DMS53 (cell line): Measurements from ENCODE around the gene ZNF358.
A peak's percentile ranks its signal among the peaks of the same experiment; 100 is the strongest.
"Not testable (repeated sequence)": the region's sequence is repeated elsewhere in the genome, so short reads cannot be mapped to it uniquely, and the experiment has no call there.

Experiments used
- DNase-seq: peaks from one replicate; lab custom pipeline; 2025; lab: John Stamatoyannopoulos, UW

The ZNF358 gene

DNA sequence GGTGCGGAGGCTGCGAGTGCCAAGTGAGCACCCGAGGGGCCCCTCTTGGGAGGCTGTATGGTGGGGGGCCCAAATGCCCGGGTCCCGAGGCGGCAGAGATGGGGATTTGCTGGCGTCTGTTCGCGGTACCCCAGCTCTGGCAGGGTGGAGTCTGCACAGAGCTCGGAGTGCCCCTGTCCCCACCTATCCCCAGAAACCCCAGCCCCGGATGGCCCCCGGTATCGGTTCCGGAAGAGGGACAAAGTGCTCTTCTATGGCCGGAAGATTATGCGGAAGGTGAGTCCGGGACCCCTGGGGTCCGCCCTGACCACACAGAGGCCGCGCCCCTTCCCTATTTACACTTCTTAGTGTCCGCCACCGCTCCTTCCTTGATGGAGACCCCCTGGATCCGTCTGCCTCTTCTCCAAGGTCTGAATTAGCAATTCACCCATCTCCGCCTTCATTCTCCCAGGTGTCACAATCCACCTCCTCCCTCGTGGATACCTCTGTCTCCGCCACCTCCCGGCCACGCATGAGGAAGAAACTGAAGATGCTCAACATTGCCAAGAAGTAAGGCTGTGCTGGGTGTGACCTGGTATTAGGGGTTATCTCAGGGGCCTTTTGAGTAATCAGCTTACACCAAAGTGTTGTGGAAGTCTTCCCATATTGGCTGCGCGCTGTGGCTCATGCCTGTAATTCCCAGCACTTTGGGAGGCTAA lies 20.2 kb downstream of the ZNF358 start:
- DNase-seq, result no peak

DNA sequence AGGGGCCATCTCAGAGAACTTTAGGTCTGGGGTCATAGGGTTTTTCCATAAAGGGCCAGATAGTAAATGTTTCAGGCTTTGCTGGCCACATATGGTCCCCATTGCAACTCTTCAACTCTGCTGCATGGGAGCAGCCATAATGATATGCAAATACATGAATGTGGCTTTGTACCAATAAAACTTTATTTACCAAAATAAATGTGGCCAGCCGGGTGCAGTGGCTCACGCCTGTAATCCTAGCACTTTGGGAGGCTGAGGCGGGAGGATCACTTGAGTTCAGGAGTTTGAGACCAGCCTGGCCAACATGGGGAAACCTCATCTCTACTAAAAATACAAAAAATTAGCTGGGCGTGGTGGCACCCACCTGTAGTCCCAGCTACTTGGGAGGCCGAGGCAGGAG lies 23.1 kb downstream of the ZNF358 start:
- not testable (repeated sequence) for DNase-seq

DNA sequence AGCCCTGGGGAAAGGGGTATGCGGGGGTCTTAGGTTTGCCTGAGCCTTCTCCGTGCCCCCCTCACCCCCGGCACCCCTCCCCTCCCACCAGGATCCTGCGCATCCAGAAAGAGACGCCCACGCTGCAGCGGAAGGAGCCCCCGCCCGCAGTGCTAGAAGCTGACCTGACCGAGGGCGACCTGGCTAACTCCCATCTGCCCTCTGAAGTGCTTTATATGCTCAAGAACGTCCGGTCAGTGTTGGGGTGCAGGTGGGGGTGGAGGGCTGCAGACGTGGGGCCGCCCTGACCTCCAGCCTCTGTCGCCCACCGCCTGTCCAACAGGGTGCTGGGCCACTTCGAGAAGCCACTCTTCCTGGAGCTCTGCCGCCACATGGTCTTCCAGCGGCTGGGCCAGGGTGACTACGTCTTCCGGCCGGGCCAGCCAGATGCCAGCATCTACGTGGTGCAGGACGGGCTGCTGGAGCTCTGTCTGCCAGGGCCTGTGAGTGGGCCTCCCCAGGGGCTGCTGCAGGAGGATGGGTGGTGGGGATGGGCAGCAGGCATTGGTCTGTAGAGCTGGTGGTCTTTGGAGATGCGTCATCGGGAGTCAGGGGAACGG lies 24.0 kb downstream of the ZNF358 start:
- no peak for DNase-seq

DNA sequence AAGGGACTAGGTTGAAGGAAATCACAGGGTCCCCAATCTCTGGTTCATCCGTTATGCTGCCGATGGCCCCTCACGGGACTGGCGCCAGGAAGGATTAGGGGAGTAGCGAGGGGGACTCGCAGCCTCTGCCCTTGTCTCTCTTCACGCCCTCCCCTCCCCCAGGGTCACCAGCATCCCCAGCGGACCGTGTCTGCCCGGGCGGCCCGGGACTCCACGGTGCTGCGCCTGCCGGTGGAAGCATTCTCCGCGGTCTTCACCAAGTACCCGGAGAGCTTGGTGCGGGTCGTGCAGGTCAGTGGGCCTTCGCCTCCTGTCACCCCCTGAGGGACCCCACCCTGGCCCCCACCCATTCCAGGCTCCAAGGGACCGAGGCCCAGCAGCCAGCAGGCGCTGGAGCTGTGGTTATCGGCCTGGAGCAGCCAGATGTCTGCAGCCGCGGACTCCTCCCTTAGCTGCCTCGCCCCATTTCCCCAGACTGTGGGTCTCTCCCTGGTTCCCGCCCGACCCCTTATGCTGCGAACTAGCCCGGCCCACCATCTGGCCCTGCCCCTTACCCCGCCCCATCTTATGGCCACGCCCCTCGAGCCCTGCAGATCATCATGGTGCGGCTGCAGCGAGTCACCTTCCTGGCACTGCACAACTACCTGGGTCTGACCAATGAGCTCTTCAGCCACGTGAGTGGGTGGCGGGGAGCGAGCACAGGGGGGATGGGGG lies 25.0 kb downstream of the ZNF358 start:
- DNase-seq, result no peak

DNA sequence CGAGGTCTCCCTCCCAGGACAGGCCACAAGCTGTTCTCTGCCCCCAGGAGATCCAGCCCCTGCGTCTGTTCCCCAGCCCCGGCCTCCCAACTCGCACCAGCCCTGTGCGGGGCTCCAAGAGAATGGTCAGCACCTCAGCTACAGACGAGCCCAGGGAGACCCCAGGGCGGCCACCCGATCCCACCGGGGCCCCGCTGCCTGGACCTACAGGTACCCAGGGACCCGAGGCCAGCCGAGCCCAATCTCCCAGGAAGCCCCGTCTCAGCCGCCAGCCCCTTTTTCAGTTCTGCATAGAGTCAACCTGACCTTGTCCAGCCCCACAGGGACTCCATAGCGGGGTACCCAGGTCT lies 25.5 kb downstream of the ZNF358 start:
- DNase-seq, result no peak

DNA sequence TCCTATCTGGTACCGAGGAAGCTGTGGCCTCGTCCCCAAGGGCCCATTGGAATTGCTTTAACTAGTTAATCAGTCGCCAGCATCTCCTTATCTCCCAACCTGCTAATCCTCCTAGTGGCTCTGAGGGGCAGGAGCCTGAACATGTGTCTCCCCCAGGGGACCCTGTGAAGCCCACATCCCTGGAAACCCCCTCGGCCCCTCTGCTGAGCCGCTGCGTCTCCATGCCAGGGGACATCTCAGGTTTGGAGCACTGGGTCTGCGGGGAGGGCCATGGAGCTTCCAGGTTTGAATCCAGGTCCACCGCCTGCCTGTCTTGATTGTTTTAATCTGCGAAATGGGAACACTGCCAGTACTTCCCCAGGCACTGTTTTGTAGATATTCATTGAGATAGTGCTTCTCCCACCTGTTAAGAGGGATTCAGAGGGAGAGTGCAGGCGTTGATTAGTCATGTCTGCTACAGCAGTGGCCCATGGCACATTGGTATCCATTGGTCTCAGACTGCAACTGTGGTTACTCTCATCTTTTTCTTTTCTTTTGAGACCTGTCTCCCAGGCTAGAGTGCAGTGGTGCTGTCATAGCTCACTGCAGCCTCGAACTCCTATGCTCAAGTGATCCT lies 26.0 kb downstream of the ZNF358 start:
- no peak for DNase-seq

DNA sequence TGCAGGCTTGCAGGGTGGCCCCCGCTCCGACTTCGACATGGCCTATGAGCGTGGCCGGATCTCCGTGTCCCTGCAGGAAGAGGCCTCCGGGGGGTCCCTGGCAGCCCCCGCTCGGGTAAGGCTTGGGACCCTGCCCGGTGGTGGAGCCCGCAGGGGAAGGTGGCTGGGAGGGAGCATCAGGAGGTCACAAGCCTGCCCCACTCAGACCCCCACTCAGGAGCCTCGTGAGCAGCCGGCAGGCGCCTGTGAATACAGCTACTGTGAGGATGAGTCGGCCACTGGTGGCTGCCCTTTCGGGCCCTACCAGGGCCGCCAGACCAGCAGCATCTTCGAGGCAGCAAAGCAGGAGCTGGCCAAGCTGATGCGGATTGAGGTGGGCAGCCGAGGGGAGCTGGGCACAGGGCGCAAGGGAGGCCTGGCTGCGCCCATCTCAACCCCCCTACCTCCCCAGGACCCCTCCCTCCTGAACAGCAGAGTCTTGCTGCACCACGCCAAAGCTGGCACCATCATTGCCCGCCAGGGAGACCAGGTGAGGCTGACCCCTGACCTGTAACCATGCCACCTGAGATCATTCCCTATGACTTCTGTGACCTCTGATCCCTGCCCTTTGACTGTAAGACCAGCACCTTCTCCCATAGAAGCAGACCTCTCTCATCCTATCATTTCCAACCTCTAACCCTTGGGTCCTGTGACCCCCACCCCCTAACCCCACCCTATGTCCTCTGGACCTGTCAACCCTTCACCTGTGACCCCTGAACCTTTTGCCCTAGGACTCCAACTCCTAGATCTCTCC lies 26.8 kb downstream of the ZNF358 start:
- DNase-seq, result no peak

DNA sequence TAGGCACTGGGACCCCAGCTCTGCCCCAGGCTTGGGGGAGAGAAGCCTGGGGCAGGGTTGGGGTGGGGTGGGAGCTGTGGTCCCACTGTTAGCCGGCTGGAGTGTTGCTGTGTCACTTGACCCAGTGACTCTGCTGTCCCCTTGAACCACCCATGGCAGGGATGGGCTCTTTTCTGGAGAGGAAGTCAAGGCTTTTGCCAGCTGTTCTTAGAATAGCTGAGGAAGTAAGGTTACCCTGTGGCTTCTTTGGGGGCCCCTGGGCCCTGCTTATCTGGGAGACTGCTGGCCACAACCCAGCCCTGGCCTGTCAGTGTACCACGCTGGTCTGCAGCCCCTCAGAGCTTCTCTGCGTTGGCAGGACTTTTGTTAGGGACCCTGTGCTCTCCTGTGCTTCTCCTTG lies 28.7 kb downstream of the ZNF358 start:
- no peak for DNase-seq

DNA sequence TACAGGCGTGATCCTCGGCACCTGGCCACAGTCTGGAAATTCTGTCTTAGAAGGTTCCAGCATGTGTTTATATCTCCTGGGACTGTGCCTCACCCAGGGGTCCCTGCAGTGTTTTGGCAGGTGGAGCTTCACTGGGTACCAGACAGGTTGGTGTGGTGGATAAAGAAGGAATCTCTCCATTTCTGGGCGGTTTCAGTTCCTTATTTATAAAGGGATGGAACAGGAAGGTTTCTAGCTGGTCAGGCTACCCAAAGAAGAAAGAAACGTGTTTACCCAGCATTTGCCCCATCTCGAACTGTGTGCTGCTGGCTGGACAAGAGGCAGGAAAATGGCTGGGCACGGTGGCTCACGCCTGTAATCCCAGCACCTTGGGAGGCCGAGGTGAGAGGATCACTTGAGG lies 29.4 kb downstream of the ZNF358 start:
- DNase-seq, result no peak

DNA sequence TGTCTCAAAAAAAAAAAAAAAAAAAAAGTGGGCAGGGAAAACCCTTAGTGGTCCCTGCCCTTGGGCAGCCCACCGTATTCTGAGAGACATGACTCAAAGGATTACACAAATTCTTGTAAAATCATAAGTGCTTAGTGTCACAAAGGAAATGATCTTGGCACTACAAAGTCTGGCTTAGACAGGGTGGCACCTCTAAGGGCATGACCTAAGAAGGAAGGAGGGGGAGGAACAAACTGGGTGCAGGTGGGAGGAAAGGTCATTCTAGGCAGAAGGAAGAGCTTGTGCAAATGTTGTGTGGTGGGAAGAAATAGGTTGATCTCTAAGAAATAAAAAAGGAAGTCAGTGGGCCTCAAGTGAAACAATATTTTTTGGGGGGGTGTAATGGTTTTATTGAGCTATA lies 30.0 kb downstream of the ZNF358 start:
- no peak for DNase-seq

DNA sequence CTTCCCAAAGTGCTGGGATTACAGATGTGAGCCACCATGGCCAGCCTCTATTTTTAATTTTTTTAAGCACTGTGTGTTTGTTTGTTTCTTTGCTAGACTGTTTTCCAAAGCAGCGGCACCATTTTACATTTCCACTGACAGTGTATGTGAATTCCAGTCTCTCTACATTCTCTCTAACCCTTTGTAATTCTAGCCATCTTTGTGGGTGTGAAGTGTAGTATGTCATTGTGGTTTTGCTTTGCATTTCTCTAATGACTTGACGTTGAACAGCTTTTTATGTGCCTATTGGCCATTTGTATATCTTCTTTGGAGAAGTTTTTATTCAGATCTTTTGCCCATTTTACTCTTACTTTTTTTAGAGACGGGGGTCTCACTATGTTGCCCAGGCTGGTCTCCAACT lies 31.3 kb downstream of the ZNF358 start:
- DNase-seq, result no peak

DNA sequence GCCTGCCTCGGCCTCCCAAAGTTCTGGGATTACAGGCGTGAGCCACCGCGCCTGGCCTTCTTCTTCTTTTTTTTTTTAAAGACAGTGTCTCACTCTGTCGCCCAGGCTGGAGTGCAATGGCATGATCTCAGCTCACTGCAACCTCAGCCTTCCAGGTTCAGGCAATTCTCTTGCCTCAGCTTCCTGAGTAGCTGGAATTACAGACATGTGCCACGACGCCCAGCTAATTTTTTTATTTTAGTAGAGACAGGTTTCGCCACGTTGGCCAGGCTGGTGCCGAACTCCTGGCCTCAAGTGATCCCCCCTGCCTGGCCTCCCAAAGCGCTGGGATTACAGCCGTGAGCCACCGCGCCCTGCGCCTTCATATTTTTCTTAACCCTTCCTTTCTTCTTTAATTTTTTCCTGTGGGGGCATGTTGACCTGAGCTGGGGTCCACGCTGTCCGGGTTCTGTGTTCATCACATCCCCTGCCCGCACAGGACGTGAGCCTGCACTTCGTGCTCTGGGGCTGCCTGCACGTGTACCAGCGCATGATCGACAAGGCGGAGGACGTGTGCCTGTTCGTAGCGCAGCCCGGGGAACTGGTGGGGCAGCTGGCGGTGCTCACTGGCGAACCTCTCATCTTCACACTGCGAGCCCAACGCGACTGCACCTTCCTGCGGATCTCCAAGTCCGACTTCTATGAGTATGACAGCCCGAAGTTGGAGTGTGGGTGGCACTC lies 33.7 kb downstream of the ZNF358 start:
- DNase-seq, result no peak

DNA sequence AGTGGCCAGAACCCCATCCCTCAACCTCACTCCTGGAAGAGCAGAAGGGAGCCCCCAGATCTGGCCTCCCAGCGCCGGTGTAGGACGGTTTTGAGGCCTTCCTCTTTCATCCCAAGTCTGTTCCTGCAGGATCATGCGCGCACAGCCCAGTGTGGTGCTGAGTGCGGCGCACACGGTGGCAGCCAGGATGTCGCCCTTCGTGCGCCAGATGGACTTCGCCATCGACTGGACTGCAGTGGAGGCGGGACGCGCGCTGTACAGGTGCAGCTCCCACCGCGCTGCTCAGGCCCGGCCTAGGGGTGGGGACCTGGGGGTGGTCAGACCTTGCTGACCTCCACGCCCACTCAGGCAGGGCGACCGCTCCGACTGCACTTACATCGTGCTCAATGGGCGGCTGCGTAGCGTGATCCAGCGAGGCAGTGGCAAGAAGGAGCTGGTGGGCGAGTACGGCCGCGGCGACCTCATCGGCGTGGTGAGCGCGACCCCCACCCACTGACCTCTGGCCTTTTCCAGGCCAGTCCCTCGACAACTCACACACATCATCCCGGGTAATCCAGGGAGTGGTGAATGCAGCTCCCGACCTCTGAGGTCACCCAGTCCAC lies 34.4 kb downstream of the ZNF358 start:
- DNase-seq, result no peak

DNA sequence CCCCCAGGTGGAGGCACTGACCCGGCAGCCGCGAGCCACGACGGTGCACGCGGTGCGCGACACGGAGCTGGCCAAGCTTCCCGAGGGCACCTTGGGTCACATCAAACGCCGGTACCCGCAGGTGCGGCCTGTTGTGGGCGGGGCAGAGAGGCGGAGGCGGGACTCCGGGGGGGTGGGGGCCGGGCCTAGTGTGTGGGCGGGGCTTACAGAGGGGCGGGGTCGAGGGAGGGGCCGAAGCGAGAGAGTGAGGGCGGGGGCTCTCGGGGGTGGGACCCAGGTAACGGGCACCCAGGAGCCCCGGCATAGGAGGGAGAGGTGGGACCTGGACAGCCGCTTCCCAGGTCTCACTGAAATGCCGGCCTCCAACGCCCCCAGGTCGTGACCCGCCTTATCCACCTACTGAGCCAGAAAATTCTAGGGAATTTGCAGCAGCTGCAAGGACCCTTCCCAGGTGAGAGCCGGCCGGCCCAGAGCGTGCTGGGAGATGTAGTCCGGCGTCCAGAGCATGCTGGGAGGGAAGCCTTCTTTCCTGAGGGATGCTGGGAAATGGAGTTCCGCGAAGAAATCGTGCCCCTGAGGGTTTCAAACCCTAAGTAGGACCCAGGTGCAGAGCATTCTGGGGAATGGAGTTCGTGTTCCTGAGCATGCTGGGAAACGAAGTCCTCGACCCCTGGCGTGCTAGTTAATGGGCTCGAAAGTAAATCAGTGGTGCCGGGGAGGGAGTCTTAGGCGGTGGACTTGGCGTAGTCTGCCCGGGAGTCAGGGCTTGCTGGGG lies 35.3 kb downstream of the ZNF358 start:
- peak; percentile 49 for DNase-seq

DNA sequence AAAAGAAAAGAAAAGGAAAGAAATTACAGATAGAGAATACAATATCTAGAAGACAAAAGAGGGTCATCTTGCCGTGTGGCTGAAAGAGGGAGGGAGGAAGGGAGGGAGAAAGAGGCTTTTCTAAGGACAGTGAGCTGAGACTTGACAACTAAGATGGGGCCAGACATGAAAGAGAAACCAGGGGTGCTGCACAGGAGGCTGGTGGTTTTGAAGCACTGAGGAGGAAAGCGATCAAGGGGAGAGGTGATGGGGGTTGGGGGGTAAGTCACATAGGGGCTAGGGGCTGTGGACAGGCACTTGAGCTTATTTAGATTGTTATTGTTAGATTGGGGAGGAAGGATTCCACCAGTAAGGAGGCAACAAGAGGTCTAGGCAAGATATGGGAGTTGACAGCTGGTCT lies 36.9 kb downstream of the ZNF358 start:
- DNase-seq, result no peak

DNA sequence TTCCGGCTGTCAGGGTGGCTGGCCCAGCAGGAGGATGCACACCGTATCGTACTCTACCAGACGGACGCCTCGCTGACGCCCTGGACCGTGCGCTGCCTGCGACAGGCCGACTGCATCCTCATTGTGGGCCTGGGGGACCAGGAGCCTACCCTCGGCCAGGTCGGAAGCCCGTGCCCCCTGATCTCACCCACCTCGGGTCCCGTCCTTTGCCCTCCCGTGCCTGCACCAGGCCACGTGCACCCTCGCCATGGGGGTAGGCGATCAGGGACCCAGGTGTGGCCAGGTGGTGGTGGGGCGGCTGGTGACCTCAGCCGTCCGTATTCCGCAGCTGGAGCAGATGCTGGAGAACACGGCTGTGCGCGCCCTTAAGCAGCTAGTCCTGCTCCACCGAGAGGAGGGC lies 38.7 kb downstream of the ZNF358 start:
- no peak for DNase-seq

DNA sequence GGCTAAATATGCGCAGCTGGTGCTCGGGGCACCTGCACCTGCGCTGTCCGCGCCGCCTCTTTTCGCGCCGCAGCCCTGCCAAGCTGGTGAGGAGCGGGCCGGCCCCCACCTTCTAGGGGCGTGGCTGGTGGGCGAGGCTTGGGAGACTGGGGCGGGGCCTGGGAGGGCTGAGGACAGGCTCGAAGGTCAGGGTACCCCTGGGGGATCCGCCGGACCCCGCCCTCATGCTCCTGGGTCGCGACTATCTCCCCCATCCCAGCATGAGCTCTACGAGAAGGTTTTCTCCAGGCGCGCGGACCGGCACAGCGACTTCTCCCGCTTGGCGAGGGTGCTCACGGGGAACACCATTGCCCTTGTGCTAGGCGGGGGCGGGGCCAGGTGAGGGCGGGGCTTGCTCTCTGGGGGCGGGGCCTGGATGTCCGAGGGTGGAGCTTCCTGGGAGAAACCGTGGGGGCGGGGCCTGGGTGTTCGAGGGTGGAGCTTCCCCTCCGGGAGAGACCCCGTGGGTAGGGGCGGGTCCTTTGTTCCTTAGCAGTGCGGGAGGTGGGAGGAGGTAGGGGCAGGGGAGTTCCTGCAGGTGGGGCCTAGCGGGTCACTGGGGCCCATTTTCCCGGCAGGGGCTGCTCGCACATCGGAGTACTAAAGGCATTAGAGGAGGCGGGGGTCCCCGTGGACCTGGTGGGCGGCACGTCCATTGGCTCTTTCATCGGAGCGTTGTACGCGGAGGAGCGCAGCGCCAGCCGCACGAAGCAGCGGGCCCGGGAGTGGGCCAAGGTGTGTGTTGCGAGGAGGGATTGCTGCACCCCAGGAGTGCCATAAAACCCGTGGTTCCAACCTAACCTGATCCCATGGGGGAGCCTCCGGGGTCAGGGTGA lies 39.3 kb downstream of the ZNF358 start:
- DNase-seq, result peak; percentile 25

DNA sequence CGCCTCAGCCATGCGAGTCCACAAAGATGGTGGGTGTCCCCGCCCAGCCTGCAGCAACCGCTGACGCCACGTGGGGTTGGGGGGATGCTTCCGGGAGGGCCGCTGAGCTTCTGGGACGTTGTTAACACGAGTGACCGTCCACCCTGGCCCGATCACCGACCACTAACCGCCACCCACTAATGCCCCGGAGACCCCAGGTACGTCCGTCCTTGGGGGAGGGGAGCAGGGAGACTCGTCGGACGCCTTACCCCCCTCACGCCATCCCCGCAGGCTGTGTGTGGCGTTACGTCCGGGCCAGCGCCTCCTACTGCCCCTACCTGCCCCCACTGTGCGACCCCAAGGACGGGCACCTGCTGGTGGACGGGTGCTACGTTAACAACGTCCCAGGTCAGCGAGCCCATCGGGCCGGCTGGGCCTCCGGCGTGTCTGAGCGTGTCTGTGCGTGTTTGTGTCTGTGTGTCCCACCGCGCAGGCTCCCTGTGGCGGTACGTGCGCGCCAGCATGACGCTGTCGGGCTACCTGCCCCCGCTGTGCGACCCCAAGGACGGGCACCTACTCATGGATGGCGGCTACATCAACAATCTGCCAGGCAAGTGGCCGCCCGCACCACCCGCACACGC lies 40.9 kb downstream of the ZNF358 start:
- DNase-seq, result no peak

DNA sequence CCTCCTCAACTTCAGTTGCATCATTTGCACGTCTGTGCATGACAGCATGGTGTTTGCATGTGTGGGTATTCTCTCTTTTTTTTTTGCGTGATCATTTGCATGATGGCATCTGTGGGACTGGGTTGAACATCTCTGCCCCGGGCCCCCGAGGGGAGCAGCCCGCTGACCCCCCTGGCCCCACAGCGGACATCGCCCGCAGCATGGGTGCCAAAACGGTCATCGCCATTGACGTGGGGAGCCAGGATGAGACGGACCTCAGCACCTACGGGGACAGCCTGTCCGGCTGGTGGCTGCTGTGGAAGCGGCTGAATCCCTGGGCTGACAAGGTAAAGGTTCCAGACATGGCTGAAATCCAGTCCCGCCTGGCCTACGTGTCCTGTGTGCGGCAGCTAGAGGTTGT lies 42.8 kb downstream of the ZNF358 start:
- no peak for DNase-seq
